Stimulated activated effector memory CD8-positive, alpha-beta T cell treated with anti-CD3 and anti-CD28 coated beads, Interleukin-12 subunit alpha, Interleukin-12 subunit beta, amount 100 ng/mL, for 72 hours (primary cell): ENCODE data around the gene MRPL16.
"Not testable (repeated sequence)": the region's sequence is repeated elsewhere in the genome, so short reads cannot be mapped to it uniquely, and the experiment has no call there.

ENCODE experiments used
- ATAC-seq: fragments of 150-1000 bp; cut with Tn5 transposase; 2 replicates; pipeline ENCODE4 v1.10.0; 2021
- DNase-seq, 2 donors: peaks; one replicate each; pipeline ENCODE4 v3.0.0; 2021 to 2022; ENCODE audit warnings: low spot score in 2 of 2
- H3K27ac Mint-ChIP-seq: one replicate; pipeline ENCODE4 v1.8.0; 2022; ENCODE audit warnings: mild to moderate bottlenecking, mixed read lengths
- H3K36me3 Mint-ChIP-seq: one replicate; pipeline ENCODE4 v1.8.0; 2022; ENCODE audit warnings: mild to moderate bottlenecking, mixed read lengths
- H3K4me1 Mint-ChIP-seq: one replicate; pipeline ENCODE4 v1.8.0; 2022; ENCODE audit warnings: mixed read lengths
- H3K4me3 Mint-ChIP-seq: one replicate; pipeline ENCODE4 v1.8.0; 2022; ENCODE audit warnings: mild to moderate bottlenecking, mixed read lengths
- H3K9me3 Mint-ChIP-seq: one replicate; pipeline ENCODE4 v1.8.0; 2022; ENCODE audit warnings: mixed read lengths

Gene MRPL16

GRCh38 chr11:59794417-59794816, 16.2 kb downstream of the MRPL16 start:
- no peak for ATAC-seq
- H3K36me3 Mint-ChIP-seq: peaks cover 48% of the 10 kb centered on the region
- no peak overlapping the region for H3K4me3 Mint-ChIP-seq
- DNase-seq: no peak
- no peaks in the 10 kb centered on the region for H3K4me1 Mint-ChIP-seq
- no peak overlapping the region for H3K27ac Mint-ChIP-seq
- no peaks in the 10 kb centered on the region for H3K9me3 Mint-ChIP-seq

DNA sequence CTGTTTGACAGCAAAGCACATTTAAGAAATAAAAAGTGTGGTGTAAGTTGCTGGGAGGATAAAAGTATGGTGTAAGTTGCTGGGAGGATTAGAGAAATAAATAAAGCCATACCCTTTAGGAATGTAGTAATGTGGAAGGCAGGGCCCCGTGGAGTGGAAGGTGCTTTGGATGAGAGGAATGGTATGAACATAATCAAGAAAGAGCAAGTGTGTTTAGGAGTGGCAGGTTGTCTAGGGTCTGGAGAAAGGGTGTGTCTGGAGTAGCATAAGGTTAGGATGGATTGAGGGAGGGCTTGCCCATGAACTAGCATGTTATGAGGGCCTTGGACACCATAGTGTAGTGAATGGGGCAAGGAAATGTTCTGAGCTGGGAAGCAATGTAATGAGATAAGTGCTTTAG, 18.1 kb downstream of the MRPL16 start:
- Mint-ChIP-seq H3K27ac (no peak overlapping the region), H3K36me3 (peaks cover 47% of the 10 kb centered on the region), H3K4me1 (peaks cover 8% of the 10 kb centered on the region), H3K9me3 (no peaks in the 10 kb centered on the region), H3K4me3 (no peak overlapping the region)
- no peak for DNase-seq
- no peak for ATAC-seq

GRCh38 chr11:59791639-59792038, 18.9 kb downstream of the MRPL16 start:
- no peak for DNase-seq
- Mint-ChIP-seq H3K27ac (no peak overlapping the region), H3K4me1 (peaks cover 16% of the 10 kb centered on the region), H3K9me3 (no peaks in the 10 kb centered on the region), H3K36me3 (peaks cover 50% of the 10 kb centered on the region), H3K4me3 (no peak overlapping the region)
- no peak for ATAC-seq

DNA sequence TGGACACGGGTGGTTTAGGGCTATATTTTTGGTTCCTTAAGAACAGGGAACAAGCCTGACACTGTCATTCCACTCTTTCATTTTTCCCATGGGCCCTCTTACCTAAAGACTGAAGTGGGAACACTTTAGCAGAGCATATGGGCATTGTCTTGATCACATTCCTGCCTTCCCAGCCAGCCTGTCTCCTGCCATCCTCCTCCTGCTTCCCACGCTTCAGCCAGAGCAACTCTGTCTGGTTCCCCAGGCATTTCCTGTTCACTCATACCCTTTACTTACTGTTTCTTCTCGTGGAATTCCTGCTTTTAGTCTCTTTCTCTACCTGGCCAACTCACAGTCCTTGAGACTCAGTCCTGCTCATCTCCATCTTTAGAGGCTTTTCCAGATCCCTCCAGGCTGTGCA, 22.8 kb downstream of the MRPL16 start:
- Mint-ChIP-seq H3K36me3 (peaks cover 32% of the 10 kb centered on the region), H3K4me1 (peaks cover 37% of the 10 kb centered on the region), H3K27ac (peak overlapping the region; percentile 2), H3K9me3 (no peaks in the 10 kb centered on the region), H3K4me3 (no peak overlapping the region)
- no peak for ATAC-seq
- DNase-seq: no peak

DNA sequence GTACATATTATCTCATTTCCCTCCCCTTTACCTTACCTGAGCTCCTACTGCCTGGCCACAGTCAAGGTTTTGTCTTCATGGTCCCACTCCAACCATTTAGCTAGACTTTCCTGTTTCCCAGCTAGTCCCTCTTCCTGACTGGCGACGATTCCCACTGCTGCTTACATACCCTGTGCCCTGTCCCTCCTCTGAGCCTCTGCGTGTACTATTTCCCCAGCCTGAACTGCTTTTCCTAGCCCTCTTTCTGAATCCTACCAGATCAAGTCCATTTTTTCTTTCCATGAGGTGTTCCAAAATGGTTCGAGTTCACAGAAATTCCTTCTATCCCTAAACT, 23.4 kb downstream of the MRPL16 start:
- DNase-seq: no peak
- H3K36me3 Mint-ChIP-seq: peaks cover 28% of the 10 kb centered on the region
- no peak for ATAC-seq
- H3K27ac Mint-ChIP-seq: peak overlapping the region; percentile 2
- no peak overlapping the region for H3K4me3 Mint-ChIP-seq
- peaks cover 40% of the 10 kb centered on the region for H3K4me1 Mint-ChIP-seq
- H3K9me3 Mint-ChIP-seq: no peaks in the 10 kb centered on the region

DNA sequence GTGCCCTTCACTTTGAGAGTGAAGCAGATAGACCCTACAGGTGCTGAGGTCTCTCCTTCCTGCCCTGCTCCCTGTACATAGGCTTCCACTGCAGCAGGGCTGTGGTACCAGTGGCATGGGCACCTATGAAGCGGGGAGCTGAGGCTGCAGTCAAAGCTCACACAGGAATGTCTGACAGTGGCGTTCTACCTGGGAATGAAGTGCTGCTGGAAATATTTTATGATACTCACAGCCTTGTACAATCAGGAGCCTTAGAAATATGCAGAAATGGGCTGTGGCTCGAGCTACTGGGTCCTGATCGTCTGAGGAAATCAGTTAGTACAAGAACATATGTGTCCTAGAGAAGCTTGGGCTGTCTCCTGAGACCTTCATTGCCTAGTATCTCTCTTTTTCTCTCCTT, 24.8 kb downstream of the MRPL16 start:
- no peak for DNase-seq
- Mint-ChIP-seq H3K9me3 (peaks cover 4% of the 10 kb centered on the region), H3K4me1 (peaks cover 50% of the 10 kb centered on the region), H3K4me3 (no peak overlapping the region), H3K36me3 (peaks cover 28% of the 10 kb centered on the region), H3K27ac (no peak overlapping the region)
- ATAC-seq: no peak

DNA sequence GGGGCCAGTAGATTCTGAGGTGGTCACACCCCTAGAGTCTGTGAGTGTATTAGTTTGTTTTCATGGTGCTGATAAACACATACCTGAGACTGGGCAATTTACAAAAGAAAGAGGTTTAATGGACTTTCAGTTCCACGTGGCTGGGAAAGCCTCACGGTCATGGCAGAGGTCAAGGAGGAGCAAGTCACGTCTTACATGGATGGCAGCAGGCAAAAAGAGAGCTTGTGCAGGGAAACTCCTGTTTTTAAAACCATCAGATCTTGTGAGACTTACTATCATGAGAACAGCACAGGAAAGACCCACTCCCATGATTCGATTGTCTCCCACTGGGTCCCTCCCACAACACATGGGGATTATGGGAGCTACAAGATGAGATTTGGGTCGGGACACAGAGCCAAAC, 26.1 kb downstream of the MRPL16 start:
- not testable (repeated sequence) for ATAC-seq, H3K9me3 Mint-ChIP-seq, DNase-seq
- H3K4me3 Mint-ChIP-seq: peak overlapping the region; percentile 25
- peaks cover 17% of the 10 kb centered on the region for H3K36me3 Mint-ChIP-seq
- peak overlapping the region; percentile 50 for H3K27ac Mint-ChIP-seq
- peaks cover 57% of the 10 kb centered on the region for H3K4me1 Mint-ChIP-seq

GRCh38 chr11:59783632-59784090, 26.9 kb downstream of the MRPL16 start:
- peak overlapping the region; percentile 50 for H3K27ac Mint-ChIP-seq
- H3K9me3 Mint-ChIP-seq: peaks cover 4% of the 10 kb centered on the region
- DNase-seq: peak in 1 of 2 donors; percentile 62
- H3K4me1 Mint-ChIP-seq: peaks cover 59% of the 10 kb centered on the region
- peak overlapping the region; percentile 25 for H3K4me3 Mint-ChIP-seq
- ATAC-seq: peak; percentile 84
- peaks cover 12% of the 10 kb centered on the region for H3K36me3 Mint-ChIP-seq

- ATAC-seq (no peak), DNase-seq (no peak)
- Mint-ChIP-seq H3K4me3 (no peak overlapping the region), H3K27ac (peak overlapping the region; percentile 23), H3K4me1 (peaks cover 60% of the 10 kb centered on the region), H3K36me3 (peaks cover 6% of the 10 kb centered on the region), H3K9me3 (peaks cover 4% of the 10 kb centered on the region)
Measured at GRCh38 chr11:59782080-59782479, 28.5 kb downstream of the MRPL16 start.

DNA sequence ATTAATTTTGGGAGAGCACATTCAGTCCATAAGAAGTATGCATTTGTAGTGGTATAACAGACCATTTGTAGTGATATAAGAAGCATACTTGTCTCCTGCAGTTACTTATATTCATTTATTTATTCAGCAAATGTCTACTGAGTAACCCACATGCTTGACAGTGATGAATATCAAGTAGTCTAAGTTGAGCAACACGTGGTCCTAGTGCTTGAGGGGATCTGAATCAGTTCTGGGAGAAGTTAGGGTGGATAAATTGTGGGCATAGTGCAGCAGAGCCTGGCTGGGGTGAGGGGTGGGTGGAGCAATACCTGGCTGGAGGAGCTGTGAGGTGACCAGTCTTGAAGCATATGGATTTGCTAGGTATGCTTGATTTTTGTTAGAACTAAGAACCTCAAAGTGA, 31.1 kb downstream of the MRPL16 start:
- no peak for DNase-seq

DNA sequence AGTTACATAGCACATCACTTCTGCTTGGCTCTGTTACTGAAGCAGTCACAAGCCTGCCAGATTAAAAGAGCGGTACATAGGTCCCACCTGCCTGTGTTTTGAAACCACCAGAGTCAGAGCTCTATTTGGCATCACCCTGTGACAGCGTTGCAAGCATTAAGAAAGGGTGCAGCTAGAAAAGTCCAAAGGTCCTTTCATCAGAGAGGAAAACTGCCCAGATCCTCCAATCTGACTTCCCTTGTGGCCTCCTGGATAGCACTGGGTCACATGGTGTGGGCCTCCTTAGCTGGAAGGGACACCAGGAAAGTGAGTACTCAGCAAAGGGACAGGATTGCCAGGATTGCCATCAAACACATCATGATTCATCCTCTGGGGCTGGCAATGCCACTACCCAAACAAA, 32.5 kb downstream of the MRPL16 start:
- peaks cover 4% of the 10 kb centered on the region for H3K9me3 Mint-ChIP-seq
- no peak for DNase-seq
- peaks cover 52% of the 10 kb centered on the region for H3K4me1 Mint-ChIP-seq
- ATAC-seq: no peak
- no peak overlapping the region for H3K4me3 Mint-ChIP-seq
- H3K27ac Mint-ChIP-seq: no peak overlapping the region
- H3K36me3 Mint-ChIP-seq: peaks cover 24% of the 10 kb centered on the region

More for the DNA sequence above, 31.1 kb downstream of the MRPL16 start:
- H3K27ac Mint-ChIP-seq: peak overlapping the region; percentile 7
- no peak overlapping the region for H3K4me3 Mint-ChIP-seq
- H3K36me3 Mint-ChIP-seq: peaks cover 11% of the 10 kb centered on the region
- no peak for ATAC-seq
- H3K4me1 Mint-ChIP-seq: peaks cover 66% of the 10 kb centered on the region
- peaks cover 4% of the 10 kb centered on the region for H3K9me3 Mint-ChIP-seq

- H3K4me1 Mint-ChIP-seq: peaks cover 54% of the 10 kb centered on the region
- peaks cover 28% of the 10 kb centered on the region for H3K36me3 Mint-ChIP-seq
- no peak overlapping the region for H3K27ac Mint-ChIP-seq
- DNase-seq: no peak
- peaks cover 4% of the 10 kb centered on the region for H3K9me3 Mint-ChIP-seq
- H3K4me3 Mint-ChIP-seq: no peak overlapping the region
- no peak for ATAC-seq
Measured at GRCh38 chr11:59777104-59777503, 33.5 kb downstream of the MRPL16 start.

DNA sequence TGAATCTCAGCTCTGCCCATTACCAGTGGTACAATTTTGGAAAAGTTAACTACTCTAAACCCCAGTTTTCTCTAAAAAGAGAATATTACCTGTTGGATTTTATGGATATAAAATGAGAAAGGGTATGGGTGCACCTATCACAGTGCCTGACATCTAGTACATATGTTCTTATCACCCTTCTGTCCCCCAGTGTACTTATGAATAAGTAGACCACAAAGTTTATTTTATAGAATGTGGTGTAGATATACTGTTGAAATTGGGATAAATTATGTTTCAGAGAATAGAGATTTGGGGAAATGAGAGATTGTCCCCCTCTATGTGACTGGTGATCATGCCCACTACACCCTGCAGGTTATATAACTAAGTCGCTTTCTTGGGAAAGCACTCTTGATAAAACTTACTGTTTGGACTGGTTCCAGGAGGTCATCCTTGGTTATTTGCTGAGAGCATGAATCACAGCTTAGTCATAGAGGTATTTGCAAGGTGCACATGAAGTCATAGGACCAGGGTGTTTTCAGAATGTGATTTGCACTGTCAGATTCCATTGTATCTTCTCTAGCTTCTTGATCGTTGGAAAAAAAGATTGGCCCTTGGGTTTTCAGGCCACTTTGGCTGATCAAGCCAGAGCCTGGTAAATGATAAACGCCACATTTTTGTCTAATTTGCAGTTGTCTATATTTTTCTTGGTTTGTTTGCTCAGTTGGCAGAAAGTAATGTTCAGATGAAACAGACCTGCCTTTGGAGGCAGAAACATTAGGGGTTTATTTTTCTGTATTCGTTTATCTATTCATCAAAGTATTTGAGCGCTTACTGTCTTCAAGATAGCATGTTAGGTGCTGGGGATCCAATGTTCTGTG, 34.1 kb downstream of the MRPL16 start:
- ATAC-seq (peak; percentile 96), DNase-seq (no peak)
- no peak overlapping the region for H3K27ac Mint-ChIP-seq
- peak overlapping the region; percentile 14 for H3K4me3 Mint-ChIP-seq
- peaks cover 24% of the 10 kb centered on the region for H3K36me3 Mint-ChIP-seq
- H3K9me3 Mint-ChIP-seq: peaks cover under 1% of the 10 kb centered on the region
- H3K4me1 Mint-ChIP-seq: peaks cover 54% of the 10 kb centered on the region

DNA sequence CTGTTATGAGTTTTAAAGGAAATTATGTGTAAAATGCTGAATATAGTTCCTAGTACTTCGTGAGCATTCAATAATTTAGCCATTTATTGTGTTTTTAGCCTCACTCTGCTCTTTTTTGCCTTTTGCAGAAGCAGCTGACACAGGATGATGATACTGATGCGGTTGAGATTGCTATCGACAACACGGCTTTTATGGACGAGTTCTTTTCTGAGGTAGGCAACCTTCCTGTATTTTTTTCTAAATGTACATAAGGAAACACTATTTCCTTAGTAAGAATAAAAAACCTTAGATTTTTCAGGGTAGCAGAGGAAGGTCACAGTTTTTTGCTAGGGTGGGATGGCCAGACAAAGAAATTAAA, 37.5 kb downstream of the MRPL16 start:
- ATAC-seq (no peak), DNase-seq (no peak)
- no peak overlapping the region for H3K4me3 Mint-ChIP-seq
- peaks cover 23% of the 10 kb centered on the region for H3K36me3 Mint-ChIP-seq
- no peaks in the 10 kb centered on the region for H3K9me3 Mint-ChIP-seq
- peaks cover 42% of the 10 kb centered on the region for H3K4me1 Mint-ChIP-seq
- peak overlapping the region; percentile 77 for H3K27ac Mint-ChIP-seq

- no peak for DNase-seq
- H3K27ac Mint-ChIP-seq: peak overlapping the region; percentile 77
- no peak for ATAC-seq
- peaks cover 28% of the 10 kb centered on the region for H3K4me1 Mint-ChIP-seq
- H3K36me3 Mint-ChIP-seq: peaks cover 23% of the 10 kb centered on the region
- H3K9me3 Mint-ChIP-seq: no peaks in the 10 kb centered on the region
- peak overlapping the region; percentile 5 for H3K4me3 Mint-ChIP-seq
Measured at GRCh38 chr11:59771605-59772004, 39.0 kb downstream of the MRPL16 start.

DNA sequence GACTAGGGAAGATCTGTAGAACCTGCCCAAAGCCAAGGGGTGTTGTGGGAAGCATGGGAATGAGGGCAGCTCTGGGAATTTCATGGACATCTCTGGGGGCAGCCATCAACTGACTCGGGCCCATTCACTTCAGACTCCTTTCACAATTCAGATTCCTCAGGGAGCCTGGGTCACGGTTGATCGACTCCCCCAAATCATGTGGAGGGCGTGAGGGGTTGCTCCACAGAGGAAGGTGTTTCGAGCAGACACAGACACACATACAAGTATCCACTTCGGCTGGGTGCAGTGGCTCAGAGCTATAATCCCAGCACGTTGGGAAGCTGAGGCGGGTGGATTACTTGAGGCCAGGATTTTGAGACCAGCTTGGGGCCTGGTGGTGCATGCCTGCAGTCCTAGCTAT, 39.7 kb downstream of the MRPL16 start:
- Mint-ChIP-seq H3K27ac (no peak overlapping the region), H3K9me3 (no peaks in the 10 kb centered on the region), H3K4me3 (no peak overlapping the region)

More for the DNA sequence above, 39.7 kb downstream of the MRPL16 start:
- ATAC-seq (no peak), DNase-seq (no peak)
- Mint-ChIP-seq H3K4me1 (peaks cover 20% of the 10 kb centered on the region), H3K36me3 (peaks cover 23% of the 10 kb centered on the region)
